GM21786 (cell line): ENCODE results near the gene FER.

Experiments used
- ATAC-seq: cut with Tn5 transposase; IDR thresholded peaks from one replicate; pipeline ENCODE4 v1.9.1; 2021; ENCODE audit not compliant: unreplicated experiment

Gene FER

DNA sequence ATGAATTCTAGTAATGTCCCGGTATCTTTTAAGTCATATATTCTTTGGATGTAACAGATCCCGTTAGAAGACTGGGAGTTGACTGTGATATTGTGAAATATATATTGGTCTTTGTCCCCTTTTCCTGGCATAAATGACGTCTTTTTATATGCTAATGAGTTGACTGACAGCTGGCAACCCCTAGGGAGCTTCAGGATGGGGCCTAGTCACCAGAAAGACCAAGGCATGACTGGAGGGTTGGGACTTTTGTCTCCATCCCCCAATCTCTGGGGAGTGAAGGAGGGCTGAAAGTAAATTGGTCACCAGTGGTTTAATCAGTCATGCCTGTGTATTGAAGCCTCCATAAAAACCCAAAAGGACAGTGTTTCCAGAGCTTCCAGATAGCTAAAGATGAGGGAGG, 420.5 kb downstream of the FER start:
- no peak for ATAC-seq

DNA sequence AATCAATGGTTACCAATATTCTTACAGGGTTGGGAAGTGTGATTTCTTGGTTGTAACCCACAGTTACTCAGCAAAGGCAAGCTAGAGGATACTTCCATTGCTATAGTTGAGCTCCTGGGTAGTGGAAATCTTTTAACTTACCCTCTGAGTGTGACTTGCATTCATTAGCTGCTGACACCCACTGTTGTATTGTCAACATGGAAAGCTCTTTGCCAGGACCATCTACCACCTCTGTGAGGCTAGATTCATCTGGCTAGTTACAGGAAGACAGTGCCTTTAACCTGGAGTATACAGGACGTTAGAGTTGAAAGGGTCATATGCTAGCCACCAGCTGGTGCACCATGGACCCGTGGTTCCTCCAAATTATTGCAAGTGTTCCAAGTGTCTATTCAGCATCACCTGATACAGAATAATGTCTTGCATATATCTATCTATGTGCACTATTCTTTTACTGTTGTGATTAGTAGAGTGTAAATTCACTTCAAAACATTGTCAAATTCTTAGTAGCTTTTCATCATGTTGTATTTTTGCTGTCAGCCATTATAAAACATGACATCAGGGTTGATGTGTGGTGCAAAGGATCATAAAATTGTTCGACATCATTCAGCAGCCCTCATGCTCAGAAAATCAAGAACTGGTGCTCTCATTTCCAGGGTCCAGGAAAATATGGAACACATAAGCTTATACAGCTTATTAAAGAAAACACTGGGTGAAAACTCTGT, 423.1 kb downstream of the FER start:
- no peak for ATAC-seq

DNA sequence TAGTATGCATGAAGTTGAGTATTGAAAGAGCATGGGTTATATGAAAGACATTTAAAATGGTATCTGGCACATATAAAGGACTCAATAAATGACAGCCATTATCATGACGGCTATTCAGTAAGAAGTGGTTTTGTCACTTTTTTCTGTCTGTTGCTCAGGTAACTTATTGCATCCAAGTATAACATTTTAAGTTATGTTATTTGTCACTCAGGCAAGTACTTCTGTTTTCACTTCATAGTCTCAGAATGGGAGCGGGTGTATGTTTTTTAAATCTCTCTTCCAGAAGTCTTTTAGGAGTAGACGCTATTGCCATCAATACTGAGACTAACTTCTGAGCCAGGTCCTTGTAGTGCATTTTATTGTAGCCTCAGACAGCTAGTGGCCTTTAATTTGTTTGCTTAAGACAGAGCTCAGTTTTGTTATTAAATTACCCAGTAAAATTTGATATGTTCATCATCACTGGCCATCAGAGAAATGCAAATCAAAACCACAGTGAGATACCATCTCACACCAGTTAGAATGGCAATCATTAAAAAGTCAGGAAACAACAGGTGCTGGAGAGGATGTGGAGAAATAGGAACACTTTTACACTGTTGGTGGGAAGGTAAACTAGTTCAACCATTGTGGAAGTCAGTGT, 423.9 kb downstream of the FER start:
- ATAC-seq, result peak; percentile 77

DNA sequence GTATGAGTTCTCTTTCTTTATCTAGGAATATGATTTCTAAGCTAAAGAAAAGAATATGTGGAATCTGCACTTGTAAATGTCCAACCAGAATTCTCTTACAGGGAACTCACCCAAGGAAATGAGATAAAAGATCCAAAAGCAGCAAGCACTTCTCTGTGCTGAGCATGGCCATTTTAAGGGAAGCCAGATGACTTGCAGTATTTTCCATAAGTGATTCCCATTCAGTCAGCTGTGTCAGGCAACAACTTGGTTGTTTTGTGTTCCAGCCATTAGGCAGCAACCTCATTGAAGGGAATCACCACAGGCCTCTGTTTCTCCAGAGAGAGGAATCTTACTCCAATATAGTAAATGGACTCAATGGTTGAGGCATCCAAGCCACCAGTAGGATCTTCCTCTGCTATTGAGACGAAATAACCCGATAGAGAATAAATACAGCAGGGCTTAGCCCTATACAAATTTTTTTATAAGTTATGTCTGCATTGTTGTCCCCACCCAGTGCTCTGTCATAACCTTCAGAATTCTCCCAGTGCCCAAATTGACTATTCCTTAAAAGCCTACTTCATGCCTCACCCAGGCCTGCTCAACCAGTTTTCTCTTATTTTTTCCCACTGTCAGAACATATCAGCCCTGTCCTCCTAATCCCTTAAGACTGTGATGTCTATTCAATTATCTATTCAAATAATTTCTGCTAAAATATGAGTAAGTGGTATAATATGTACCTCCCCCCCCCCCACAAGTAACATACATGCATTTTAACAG, 425.5 kb downstream of the FER start:
- ATAC-seq, result no peak

DNA sequence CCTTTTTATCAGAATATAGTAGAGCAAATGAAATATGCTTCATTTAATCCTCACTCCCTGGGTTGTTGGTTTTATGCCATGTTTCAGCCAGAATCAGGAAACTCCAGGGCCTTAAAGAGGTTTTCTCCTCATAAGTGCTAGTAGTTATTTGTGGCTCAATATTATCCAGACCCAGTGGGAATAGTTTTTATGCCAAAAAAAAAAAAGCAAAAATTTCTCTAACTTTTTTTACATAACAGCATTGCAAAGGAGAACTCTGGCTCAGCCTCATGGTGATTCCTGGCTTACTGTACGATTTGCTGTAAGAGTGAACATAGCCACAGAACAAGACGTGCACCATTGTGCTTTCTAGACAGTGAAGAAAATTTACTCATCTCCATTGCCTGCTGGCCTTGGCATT, 429.5 kb downstream of the FER start:
- ATAC-seq, result no peak

DNA sequence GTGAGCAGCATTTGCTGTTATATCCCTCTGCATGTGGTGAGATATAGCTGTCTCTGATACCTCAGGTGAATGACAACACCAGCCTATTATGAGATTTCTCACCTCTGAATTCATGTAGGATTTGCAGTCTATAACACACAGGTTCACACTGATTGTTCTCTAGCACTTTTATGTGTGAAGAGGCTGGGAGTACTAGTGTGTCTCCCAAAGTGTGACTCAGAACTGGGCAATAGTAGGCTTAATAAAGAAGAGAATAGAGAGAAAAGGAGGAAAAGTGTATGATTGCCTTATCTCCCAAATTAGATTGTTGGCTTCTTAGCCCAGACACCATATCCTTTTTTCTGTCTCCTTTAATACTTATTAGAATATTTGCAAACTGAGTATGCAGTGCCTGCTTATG, 430.1 kb downstream of the FER start:
- ATAC-seq, result no peak

DNA sequence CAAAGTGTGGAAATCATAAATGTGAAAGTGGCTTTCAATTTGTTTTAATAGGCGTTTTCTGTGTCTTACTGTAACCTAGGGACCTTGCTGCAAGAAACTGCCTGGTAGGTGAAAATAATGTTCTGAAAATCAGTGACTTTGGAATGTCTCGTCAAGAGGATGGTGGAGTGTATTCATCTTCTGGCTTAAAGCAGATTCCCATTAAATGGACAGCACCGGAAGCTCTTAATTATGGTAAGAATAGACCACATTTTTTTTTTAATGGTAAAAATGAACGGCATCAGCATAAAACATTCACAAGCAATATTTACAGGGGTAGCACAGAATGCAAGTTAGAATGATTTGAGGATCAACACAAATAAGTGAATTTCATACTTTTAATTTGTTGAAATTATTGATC, 433.0 kb downstream of the FER start:
- ATAC-seq, result no peak

DNA sequence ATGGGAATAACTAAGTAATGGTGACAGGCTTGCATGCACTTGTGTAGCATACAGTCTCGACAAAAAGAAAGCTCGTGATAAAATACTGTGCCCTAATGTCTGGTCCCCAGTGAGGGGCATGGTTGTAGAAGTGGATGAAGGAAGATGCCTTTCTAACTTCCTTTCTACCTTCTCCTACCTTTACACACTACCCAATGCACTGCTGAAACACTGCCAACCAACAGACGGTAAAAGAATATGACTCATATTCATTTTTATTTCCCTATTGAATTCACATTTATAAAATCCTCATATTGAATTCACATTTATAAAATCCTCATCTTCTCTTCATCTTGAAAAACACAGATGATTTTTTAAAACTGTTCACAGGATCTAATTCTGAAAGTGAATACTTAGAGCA, 439.1 kb downstream of the FER start:
- no peak for ATAC-seq

DNA sequence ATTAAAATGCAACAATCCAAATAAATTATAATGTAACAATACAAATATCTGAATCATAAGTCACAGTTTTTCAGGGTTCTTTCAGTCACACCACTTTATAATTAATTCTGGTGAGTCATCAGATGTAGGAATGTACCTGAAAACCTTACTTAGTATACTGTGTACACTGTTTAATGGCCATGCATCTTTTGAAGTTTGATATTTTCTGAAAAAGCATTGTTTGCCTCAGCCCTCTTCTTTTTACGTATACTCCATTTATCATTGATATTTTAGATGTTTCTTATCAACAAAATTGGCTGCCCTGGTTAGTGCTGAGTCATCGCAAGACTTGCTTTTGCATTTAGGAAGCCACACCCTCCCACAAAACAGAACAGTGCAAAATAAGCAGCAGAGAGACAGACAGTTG, 443.5 kb downstream of the FER start:
- ATAC-seq, result no peak

DNA sequence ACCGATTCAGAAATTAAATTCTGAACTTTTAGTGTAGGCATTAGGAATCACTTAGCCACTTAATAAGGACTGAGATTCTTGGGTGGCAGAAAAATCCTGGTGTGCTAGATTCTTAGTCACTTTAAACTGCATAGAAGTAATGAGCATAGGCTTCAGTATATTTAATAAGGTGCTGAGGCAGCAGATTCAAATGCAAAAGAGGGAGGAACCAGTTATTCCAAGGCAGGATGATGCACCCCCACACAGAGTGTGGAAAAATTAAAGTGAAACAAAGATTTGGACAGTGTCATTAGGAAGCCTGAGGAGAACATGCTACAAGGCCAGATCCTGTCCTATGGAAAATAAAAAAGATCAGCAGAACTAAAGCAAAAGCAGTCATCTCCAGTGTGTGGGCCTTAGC, 444.3 kb downstream of the FER start:
- ATAC-seq, result no peak

DNA sequence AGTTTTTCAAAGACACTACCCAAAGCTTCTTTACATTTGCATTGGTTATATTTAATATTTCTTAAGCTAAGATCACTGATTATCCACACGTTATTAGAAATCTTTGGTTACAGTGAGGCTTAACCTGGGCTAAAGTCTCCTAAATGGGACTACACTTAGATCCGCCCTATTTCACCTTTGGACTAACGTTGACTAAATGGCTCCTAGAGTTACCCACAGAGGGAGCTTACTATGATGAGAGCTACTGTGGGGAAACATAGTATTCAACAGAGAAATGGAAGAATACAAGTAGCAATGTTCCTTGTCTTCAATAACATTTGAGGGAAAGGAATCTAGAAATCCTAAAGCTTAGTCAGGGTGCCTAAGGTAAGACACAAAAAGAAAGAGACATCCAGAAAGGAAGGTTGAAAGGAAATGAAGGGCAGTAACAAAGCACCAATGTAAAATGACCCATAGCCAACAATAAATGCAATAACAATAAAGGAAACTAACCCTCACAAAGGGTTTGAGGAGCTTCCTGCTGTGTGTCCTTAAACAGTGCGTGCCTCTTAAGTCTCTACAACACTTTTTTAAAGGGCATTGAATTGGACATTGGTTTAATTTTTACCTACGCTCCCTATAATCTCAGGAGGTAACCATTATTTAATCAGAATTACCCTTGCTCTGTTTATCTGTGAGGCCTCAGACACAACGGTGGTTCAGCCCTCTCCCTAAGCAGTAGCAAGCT, 445.0 kb downstream of the FER start:
- ATAC-seq, result no peak

DNA sequence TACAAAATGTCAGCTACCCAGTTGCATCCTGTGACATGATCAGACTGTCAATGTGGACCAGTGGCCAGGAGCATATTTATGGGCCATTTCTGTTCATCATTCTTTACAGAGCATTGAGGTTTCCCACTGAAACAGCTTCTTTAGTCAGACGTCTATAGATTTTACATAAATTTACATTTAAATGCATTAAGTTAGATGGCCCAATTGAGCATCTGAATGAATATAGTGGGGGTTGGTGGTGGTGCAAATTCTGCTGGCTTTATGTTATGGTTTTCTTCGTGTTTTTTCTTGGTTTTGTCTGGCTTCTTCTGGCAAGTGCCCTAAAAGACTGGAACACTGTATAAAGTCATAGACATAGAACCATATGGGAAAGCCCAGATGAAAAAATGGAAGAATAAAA, 448.0 kb downstream of the FER start:
- ATAC-seq, result no peak

DNA sequence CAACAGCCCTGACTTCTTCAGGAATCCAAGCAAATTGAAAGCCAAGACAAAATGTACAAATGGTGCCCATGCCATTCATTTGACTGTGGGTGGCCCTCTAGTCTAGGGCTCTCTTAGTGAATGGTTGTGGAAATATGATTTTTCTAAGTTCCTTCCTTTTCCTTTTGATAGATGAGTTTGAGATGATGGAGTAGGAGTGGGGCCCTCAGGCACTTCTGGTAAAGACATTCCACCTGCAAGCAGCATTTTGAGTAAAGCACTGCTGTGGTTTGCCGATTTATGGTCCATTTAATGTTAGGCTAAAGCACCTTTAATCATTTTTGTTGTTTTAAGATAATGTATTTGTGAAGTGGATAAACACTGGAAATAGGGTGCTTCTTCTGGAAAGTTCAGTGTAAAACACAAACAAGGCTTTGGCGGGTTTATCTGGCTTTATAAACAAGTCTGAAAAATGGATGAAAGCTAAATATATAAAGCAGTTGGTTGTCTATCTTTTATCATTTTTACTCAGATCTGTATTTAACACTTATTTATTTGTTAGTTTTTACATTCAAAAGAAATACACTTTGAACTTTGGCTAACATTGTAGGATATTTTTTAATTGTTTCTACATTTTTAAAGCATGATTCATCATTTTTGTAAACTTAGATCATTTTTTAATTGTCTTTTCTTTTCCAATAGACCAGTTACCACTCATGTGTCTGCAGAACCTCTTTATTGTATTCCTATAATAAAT, 448.6 kb downstream of the FER start:
- ATAC-seq, result no peak

DNA sequence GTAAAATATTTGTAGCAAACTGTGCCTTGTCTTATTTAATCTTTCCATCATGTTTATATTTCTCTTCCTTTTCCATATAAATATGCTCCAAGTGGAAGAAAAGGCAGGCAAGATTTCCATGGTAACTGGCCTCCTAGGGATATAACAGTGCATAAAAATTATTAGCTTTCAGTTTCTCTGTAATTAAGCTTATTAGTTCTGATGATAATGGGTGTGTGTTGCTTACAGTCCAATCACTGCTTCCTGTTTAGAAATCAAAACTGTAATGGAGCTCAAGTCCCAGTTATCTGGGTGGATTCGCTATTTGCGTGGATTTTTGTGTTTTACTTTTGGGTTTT, 449.1 kb downstream of the FER start:
- no peak for ATAC-seq

DNA sequence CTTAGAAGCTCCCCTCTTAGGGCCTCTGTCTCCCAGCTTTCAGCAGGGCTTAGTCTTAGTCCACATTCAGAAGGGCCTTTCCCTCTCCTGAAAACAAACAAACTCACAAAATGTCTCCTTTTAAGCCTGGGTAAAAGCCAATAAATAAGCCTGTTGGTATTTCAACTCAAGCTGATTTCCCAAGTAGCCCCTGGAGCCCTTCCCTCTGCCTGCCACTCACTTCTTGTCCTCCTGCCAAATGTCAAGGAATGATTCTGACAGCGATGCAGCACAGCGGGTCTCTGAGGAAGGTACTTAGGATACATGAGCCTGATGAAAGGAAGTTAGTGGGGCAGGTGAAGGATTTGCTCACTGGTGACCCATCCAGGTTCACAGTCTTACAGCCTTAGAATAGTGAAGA, 451.6 kb downstream of the FER start:
- no peak for ATAC-seq

DNA sequence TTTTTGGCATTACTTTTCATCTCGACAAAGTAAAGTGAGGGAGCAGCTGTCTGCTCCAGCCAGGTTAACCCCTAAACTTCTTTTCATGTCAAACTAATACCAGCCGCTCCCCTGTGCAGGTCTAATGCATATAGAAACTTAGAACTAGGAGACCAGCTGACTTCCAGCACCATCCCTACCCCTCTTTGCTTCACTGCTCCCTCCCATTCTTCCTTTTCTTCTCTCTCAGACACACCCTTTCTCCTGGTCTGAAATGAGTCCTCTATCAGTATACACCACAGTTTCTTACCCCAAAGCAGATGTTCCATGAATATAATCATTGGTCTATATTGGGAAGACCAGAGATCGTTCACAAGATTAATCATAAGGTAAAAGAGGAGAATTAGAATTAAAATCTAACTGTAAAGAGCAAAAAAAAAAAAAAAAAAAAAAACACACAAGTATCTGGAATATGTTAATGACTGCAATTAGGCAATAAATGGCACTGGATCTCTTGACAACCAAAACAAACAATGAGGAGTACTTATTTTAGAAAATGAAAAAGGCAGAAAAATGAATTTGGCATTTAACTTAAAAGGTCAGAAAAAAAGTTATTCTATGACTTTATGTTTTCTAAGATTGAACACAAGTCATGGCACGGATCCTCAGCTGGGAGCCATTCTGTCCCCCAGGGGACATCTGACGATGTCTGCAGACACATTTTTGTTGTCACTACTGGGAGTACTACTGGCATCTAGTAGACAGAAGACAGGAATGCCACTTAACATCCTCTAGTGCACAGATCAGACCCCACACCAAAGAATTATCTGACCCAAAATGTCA, 452.3 kb downstream of the FER start:
- ATAC-seq, result no peak

DNA sequence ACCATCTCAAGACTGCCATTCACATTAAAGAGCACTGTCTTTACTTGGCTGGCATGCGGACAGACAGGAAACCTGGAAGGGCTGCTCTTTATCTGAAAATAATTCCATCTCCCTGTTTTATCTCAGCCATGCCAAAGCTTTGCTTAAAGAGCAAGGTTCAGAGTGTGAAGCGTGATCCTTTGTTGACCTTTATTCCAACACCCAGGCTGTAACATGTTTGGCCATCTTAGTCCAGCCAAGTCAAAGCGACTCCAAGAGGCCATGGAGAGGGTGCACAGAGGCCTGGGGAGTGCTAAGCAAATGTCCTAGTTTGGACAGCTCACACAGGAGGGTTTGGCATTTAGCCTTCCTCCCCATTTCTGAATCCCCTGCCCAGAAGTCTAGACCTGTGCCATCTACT, 467.3 kb downstream of the FER start:
- no peak for ATAC-seq

DNA sequence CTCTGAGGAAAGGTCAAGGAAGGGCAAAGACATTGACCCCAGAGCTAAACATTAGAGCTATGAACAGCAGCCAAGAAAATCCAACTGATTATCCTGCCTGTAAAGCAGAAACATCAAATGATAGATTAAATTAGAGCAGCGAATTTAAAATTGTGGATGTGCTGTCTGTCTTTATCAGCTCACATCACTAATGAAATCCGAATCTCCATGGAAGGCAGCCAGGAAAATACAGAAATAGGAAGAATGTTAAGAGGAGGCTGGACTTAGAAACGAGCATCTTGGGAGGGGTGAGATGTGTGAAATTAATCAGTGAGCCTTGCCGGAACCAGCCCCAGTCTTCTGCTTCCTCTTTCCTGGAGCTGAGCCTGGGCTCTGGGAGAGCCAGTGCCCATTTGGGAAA, 471.1 kb downstream of the FER start:
- no peak for ATAC-seq

DNA sequence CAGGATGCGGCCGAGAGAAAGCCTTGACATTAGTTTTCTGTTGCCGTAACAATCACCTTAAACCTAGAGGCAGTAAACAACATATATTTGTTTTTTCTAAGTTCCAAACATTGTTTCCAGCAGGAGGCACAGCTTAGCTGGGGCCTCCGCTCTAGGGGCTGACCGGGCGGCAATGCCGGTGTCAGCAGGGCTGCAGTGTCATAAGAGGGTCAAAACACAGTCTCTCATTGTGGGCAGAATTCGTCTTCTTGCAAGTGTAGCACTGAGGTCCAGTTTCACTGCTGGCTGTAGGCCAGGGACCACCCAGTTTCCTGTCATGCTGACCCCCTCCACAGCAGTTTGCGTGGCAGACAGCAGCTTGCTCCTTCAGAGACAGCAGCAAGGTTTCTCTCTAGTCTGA, 475.8 kb downstream of the FER start:
- no peak for ATAC-seq

DNA sequence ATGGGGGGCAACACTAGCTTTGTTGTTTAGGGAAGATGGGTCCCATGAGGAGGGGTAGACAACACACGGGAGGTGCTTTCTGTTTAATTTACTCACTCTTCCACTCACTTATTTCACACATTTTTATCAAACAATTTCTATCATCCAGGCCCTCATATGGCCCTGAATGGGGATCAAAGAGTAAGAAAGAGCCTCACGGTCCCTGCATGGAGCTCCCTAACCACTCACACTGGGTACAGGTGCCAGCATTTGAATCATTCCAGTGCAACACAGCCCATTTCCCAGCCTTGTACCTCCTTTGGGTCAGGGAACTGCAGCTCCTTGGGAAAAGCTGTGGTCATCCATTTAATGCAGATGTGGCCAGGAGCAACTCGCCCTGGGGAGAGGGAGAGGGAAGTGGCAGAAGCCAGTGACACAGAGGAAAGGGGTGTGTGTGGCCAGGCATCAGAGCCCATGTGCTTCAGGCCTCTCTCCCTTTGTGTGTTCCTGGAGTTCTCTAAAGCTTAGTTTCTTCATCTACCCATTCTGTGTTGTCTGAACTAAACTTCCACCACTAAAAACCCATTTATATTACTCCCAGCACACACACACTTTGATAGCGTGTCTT, 476.7 kb downstream of the FER start:
- ATAC-seq, result no peak
